Activated naive CD8-positive, alpha-beta T cell (primary cell): ENCODE data around the gene GZF1.
A peak's percentile ranks its signal among the peaks of the same experiment; 100 is the strongest.
"Not testable (repeated sequence)": the region's sequence is repeated elsewhere in the genome, so short reads cannot be mapped to it uniquely, and the experiment has no call there.

Experiments used
- H3K27ac Mint-ChIP-seq: one replicate; pipeline ENCODE4 v1.8.0; 2021; ENCODE audit warnings: mixed read lengths
- H3K27me3 Mint-ChIP-seq: one replicate; pipeline ENCODE4 v1.8.0; 2021; ENCODE audit warnings: mixed read lengths
- H3K36me3 Mint-ChIP-seq: one replicate; pipeline ENCODE4 v1.8.0; 2021; ENCODE audit warnings: mixed read lengths
- H3K4me1 Mint-ChIP-seq: one replicate; pipeline ENCODE4 v1.8.0; 2021; ENCODE audit warnings: low read depth, mixed read lengths
- H3K4me3 Mint-ChIP-seq: one replicate; pipeline ENCODE4 v1.8.0; 2021; ENCODE audit warnings: mild to moderate bottlenecking, mixed read lengths
- H3K9me3 Mint-ChIP-seq: one replicate; pipeline ENCODE4 v1.8.0; 2021; ENCODE audit warnings: low read depth, mixed read lengths

The GZF1 gene

DNA sequence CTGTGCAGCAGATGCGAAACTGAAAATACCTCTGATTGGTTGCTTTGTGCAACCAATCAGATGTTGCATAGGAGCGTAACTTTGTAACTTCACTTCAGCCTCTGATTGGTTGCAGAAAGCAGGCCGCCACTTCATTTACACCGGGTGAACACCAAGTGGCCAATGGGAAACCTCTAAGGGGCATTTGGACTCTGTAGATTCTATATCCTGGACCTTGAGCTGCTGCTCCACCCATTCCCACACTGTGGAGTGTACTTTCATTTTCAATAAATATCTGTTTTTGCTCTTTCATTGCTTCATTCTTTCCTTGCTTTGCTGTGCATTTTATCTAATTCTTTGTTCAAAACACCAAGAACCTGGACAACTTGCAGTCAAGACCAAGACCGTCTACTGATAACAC is 25.5 kb upstream of the GZF1 start:
- Mint-ChIP-seq H3K4me3 (no peak overlapping the region), H3K27ac (no peak overlapping the region), H3K9me3 (no peaks in the 10 kb centered on the region), H3K4me1 (peaks cover 3% of the 10 kb centered on the region), H3K27me3 (no peaks in the 10 kb centered on the region), H3K36me3 (peaks cover 4% of the 10 kb centered on the region)

DNA sequence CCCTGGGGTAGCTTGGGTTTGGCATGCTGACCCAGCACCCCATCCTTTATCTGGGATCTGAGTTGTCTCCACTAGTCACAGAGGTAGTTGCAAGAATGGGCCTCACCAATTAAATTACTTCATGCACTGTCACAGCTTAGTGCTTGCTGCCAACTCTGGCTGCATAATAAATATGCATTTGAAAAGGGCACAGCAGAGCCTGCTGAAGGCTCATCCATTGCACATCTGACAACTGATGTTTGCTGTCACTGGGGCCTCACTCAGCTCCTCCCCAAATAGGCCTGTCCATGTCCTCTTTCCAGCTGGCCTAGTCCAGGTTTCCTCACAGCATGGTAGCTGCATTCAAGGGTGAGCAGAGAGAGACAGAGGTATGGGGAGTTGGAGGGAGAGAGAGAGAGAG is 24.7 kb upstream of the GZF1 start:
- no peaks in the 10 kb centered on the region for H3K36me3 Mint-ChIP-seq
- H3K27ac Mint-ChIP-seq: no peak overlapping the region
- peaks cover 3% of the 10 kb centered on the region for H3K4me1 Mint-ChIP-seq
- no peaks in the 10 kb centered on the region for H3K27me3 Mint-ChIP-seq
- H3K4me3 Mint-ChIP-seq: no peak overlapping the region
- no peaks in the 10 kb centered on the region for H3K9me3 Mint-ChIP-seq

DNA sequence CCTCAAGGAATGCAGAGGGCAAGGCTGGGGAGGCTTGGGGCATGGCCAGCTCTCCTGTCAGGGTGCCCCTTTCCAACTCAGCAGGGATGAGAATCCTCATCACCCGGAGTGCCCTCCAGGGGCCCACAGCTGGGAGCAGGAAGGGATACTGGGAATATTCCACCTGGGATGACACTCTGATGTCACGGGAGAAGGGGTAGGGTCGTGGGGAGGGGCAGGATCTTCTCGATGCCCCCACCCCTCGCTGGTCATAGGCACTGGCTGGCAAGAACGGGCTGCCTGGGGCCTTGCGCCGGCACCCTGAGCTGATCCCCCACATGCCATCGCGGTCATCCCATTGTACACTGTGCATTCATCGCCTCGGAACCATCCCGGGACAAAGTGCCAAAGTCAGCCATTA is 22.0 kb upstream of the GZF1 start:
- H3K27ac Mint-ChIP-seq: no peak overlapping the region
- H3K4me3 Mint-ChIP-seq: no peak overlapping the region
- H3K36me3 Mint-ChIP-seq: no peaks in the 10 kb centered on the region
- H3K27me3 Mint-ChIP-seq: no peaks in the 10 kb centered on the region
- no peaks in the 10 kb centered on the region for H3K4me1 Mint-ChIP-seq
- H3K9me3 Mint-ChIP-seq: no peaks in the 10 kb centered on the region

DNA sequence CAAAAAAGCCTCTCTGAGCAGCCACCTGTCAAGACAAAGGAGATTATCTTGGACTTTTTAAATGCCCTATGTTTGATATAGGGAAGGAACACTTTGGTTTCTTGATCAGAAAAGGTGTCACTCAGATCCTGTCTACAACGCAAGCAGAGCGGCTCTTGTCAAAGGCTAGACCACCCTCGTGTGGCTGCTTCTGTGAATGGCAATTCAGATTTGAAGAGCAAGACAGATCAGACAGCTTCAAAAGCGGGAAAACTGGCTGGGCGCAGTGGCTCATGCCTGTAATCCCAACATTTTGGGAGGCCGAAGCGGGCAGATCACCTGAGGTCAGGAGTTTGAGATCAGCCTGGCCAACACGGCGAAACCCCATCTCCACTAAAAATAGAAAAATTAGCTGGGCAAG is 21.5 kb upstream of the GZF1 start:
- Mint-ChIP-seq H3K36me3 (no peaks in the 10 kb centered on the region), H3K4me1 (no peaks in the 10 kb centered on the region), H3K9me3 (no peaks in the 10 kb centered on the region), H3K27me3 (no peaks in the 10 kb centered on the region), H3K4me3 (no peak overlapping the region), H3K27ac (no peak overlapping the region)

DNA sequence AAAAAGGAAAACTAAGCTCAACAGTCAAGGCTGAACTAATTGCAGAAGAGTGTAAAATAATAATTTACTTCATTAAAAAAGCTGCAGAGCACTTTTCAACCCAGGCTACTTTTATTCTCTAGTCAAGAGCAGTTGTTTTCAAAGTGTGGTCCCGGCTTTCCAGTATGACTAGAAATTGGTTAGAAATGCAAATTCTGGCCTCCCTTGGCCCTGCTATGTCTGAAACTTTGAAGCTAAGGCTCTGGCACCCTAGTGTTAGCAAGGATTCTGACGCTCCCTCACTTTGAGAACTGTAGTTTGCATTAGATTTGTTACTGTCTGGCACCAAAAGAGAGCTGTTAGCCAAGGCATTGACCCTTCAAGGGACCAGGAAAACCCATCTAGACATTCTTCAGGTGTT is 20.9 kb upstream of the GZF1 start:
- H3K27ac Mint-ChIP-seq: no peak overlapping the region
- no peak overlapping the region for H3K4me3 Mint-ChIP-seq
- no peaks in the 10 kb centered on the region for H3K27me3 Mint-ChIP-seq
- no peaks in the 10 kb centered on the region for H3K4me1 Mint-ChIP-seq
- H3K9me3 Mint-ChIP-seq: no peaks in the 10 kb centered on the region
- no peaks in the 10 kb centered on the region for H3K36me3 Mint-ChIP-seq

DNA sequence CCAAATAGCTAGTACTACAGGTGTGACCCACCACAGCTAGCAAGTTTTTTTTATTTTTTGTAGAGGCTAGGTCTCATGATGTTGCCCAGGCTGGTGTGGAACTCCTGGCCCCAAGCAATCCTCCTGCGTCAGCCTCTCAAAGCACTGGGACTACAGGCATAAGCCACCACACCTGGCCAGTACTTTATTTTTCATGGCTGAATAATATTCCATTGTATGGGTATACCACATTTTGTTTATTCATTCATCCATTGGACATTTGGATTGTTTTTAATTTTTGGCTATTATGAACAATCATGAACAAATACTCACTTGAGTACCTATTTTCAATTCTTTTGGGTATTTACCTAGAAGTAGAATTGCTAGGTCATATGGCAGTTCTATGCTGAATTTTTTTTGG is 18.4 kb upstream of the GZF1 start:
- H3K27ac Mint-ChIP-seq: no peak overlapping the region
- H3K4me3 Mint-ChIP-seq: no peak overlapping the region
- H3K9me3 Mint-ChIP-seq: no peaks in the 10 kb centered on the region
- no peaks in the 10 kb centered on the region for H3K27me3 Mint-ChIP-seq
- no peaks in the 10 kb centered on the region for H3K4me1 Mint-ChIP-seq
- H3K36me3 Mint-ChIP-seq: no peaks in the 10 kb centered on the region

DNA sequence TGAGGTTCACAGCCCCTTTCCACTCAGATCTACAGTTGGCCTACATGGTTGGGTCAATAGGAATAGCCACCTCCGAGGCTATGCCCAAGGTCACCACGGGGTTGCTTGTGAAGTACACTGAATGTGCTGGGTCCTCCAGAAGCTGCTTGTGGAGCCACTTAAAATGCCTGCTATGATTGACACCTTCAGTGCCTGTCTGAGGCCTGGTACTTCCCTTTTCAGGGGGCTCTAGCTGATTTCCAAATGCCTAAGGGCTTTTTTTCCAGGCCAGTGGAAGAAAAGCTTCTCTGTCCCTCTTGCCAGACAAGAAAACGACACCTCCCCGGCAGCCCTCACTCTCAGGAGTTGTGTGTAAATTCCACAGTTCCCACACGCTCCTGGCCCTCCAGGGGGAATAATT is 17.6 kb upstream of the GZF1 start:
- H3K4me3 Mint-ChIP-seq: no peak overlapping the region
- H3K36me3 Mint-ChIP-seq: no peaks in the 10 kb centered on the region
- peaks cover 5% of the 10 kb centered on the region for H3K4me1 Mint-ChIP-seq
- no peaks in the 10 kb centered on the region for H3K9me3 Mint-ChIP-seq
- no peaks in the 10 kb centered on the region for H3K27me3 Mint-ChIP-seq
- H3K27ac Mint-ChIP-seq: no peak overlapping the region

DNA sequence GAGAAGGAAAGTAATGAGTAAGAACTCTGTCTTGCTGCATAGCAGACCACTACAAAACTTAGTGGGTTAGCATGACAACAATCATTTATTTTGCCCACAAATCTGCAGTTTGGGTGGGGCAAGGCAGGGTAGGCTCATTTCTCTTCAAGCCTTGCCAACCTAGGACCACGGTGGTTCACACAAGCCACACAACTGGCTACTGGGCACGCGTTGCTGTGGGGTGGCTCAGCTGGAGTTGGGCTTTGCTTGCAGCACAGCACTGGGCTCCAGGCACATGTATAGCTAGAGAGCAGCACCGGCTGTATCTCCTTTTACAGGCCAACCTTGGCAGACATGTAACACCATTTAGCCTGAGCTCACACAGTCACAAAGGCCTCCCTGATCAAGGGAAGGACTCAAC is 16.0 kb upstream of the GZF1 start:
- Mint-ChIP-seq H3K4me1 (peaks cover 12% of the 10 kb centered on the region), H3K4me3 (no peak overlapping the region), H3K36me3 (no peaks in the 10 kb centered on the region), H3K9me3 (no peaks in the 10 kb centered on the region), H3K27me3 (no peaks in the 10 kb centered on the region), H3K27ac (no peak overlapping the region)

DNA sequence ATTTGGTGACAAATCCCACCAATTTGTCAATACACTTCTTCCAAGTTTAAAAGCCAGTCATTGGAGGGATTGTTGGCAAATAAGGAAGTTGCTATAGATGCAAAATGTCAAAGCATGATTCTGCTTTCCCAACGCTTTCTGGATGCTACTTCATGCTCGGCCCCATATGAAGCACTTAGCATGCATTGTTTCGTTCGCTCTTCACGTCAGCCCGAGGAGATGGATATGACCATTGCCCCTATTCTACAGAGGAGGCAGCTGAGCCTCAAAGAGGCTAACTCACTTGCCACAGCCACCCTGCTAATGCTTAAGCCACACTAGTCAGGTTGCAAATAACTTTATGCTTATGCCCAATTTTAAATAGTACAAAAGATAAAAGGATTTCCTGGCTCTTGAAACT is 14.2 kb upstream of the GZF1 start:
- Mint-ChIP-seq H3K36me3 (peaks cover 3% of the 10 kb centered on the region), H3K27me3 (no peaks in the 10 kb centered on the region), H3K4me1 (peaks cover 25% of the 10 kb centered on the region), H3K27ac (peak overlapping the region; percentile 73), H3K9me3 (no peaks in the 10 kb centered on the region), H3K4me3 (no peak overlapping the region)

DNA sequence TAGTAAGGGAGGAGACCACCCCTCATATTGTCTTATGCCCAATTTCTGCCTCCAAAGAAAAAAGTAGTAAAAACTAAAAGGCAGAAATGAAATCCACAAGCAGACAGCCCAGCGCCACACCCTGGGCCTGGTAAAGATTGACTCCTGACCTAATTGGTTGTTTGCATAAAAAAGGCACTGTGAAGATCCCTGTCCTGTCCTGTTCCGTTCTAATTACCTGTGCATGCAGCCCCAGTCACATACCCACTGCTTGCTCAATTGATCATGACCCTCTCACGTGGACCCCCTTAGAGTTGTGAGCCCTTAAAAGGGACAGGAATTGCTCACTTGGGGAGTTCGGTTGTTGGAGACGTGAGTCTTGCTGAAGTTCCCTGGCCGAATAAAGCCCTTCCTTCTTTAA is 13.5 kb upstream of the GZF1 start:
- H3K27ac Mint-ChIP-seq: peak overlapping the region; percentile 100
- not testable (repeated sequence) for H3K9me3 Mint-ChIP-seq, H3K36me3 Mint-ChIP-seq, H3K27me3 Mint-ChIP-seq
- peaks cover 27% of the 10 kb centered on the region for H3K4me1 Mint-ChIP-seq
- peak overlapping the region; percentile 12 for H3K4me3 Mint-ChIP-seq

DNA sequence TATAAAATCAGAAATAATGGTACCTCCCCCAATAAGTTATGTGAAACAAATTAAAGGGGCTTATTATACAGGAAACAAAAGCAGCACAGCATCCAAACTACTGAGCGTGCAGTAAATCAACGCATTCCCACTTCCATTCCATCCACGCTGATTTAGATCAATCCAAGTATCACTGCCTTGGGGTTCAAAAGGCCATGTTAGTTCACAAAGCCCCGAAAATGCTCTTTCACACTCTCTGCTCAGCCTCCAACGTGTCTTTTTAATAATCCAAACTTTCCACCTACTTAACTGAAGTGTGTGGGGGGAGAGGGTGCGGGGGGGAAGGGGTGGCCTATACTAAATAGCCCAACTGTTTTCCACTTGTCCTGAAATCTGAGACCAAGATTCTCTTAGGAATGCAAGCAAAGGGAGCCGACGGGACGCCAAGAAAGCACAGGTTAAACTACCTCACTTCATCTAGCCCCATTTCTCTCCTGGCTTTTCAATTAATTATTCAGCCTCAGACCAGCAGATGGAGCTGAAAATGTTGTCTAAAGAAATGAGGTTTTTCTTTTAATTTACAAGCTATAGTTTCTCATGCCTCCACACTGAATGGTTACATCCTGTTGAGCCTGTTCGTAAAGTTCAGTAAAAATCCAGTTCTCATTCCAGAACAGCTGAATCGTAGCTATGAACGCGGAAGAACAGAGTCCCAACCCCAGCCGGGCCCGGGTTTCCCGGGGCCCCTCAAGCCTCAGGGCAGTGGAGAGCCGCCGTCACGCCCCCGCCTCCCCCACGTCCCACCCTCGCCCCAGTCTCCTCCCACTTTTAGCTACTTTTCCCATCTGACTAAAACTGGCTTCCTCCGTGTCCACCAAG is 12.4 kb upstream of the GZF1 start:
- Mint-ChIP-seq H3K27me3 (no peaks in the 10 kb centered on the region), H3K4me3 (peak overlapping the region; percentile 94), H3K36me3 (peaks cover 3% of the 10 kb centered on the region), H3K9me3 (no peaks in the 10 kb centered on the region), H3K27ac (peak overlapping the region; percentile 100), H3K4me1 (peaks cover 30% of the 10 kb centered on the region)

DNA sequence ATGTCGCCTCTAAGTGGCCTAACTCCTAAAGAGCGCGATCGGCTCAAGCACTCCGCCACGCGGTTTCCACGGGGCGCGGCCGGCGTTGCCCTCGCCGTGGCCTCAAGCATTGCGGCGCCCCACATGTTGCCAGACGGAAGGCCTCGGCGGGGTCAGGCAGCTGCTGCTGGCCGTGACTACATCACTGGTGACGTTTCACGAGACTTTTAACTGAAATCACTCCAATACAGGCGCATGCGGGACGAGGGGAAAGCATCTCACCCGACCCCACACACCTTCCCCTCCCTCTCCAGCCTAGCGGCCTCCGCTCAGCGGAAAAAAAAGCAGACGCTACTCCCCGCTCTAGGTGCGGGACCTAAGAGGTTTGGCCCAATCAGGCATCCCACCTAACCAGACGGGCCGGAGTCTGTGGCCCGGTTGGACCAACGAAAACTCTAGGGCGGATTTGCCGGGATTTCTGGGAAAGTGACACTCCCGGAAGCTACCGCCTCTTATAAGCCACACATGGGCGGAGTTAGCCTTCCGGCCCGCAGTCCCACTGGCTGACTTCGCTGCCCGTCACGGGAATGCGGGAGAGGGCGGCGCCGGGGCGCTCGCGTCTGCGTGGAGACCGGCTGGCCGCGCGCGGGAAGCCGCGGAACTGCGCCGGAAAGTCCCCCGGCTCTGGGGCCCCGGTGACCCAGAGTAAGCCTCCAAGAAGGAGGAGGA is 11.6 kb upstream of the GZF1 start, which contains the start of gene NXT1:
NXT1 (plus strand) TSS at position 596 of the 708 bp plus-strand sequence. CDS start 3,251 bp downstream, outside the sequence.
- Mint-ChIP-seq H3K27me3 (no peaks in the 10 kb centered on the region), H3K27ac (peak within 1 kb of the TSS; percentile 100), H3K36me3 (peaks cover 8% of the 10 kb centered on the region), H3K4me1 (peaks cover 30% of the 10 kb centered on the region), H3K9me3 (no peaks in the 10 kb centered on the region), H3K4me3 (peak within 1 kb of the TSS; percentile 94)

DNA sequence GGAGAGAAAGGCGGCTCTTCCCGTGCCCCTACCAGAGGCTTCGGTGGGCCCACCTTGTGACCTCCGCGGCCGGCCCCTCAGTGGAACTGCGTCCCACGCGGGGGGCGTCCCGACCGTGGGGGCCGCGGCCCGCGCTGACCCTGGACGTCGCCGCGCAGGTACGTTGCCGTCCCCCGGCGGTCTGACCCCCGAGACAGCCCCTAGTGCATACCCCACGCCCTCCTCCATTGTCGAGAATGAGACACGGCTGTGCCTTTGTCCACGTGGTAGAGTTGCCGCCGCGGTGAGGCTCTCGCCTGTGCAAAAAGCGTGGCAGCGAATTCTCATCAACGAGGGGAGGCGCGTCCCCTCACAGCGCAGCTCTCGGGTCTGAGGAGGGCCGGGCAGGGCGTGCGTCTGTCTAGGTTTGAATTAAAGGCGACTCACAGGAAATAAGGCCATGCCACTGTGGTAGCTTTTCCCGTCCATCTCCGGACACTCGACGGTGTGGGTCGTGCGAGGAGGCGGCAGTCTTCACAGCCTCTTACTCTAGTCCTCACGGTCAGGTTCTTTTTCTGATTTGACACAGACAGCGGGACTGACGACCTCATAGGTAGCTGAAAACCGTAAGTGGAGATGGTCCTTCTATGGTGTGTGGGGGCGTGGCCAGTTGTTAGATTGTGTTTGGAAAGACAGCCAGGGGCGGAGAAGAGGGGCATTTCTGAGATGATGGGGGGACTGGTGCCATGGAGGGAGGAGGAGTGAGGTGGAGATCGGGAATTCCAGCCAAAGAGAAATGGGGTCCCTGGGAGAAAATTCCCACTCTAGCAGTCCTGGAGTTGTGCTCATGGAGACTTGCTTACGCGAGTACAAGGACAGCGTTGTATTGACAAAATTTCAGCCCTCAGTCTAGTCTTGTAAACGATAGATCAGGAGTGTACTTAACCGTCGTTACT is 10.8 kb upstream of the GZF1 start:
- Mint-ChIP-seq H3K27me3 (no peaks in the 10 kb centered on the region), H3K4me3 (peak overlapping the region; percentile 94), H3K9me3 (no peaks in the 10 kb centered on the region), H3K36me3 (peaks cover 8% of the 10 kb centered on the region), H3K4me1 (peaks cover 30% of the 10 kb centered on the region), H3K27ac (peak overlapping the region; percentile 99)

DNA sequence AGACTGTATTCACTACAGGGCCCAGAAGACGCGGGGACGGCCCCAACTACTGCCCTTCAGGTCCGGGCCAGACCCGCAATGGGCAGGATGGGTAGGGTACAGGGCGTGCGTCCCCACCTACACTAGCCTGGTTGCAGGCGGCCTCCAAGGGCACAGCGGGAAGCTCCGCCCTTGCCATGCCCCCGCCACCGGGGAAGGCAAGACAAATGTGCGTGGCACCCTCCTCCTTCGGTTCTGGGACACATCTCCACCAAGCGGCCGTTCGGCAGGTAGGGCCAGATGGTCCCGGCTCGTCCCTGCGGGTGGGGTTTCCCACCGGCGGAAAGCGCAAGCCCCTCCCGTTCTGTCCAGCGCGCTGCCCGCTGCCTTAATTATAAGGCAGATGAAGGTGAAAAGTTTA is 5.8 kb upstream of the GZF1 start:
- Mint-ChIP-seq H3K27me3 (no peaks in the 10 kb centered on the region), H3K4me3 (no peak overlapping the region), H3K27ac (no peak overlapping the region), H3K4me1 (peaks cover 43% of the 10 kb centered on the region), H3K9me3 (no peaks in the 10 kb centered on the region), H3K36me3 (peaks cover 8% of the 10 kb centered on the region)
